Measurements from ENCODE around the gene LGR4.

LGR4 gene

GRCh38 chr11:27482793-27483192 is 10.2 kb upstream of the LGR4 start:
- no peak for DNase-seq

- no peak for DNase-seq
These were observed 9.4 kb upstream of the LGR4 start for GRCh38 chr11:27481992-27482391.

- DNase-seq: no peak
These were observed 5.2 kb upstream of the LGR4 start for GRCh38 chr11:27477831-27478230.

- no peak for DNase-seq
These were observed 4.7 kb upstream of the LGR4 start for GRCh38 chr11:27477243-27477642.

GRCh38 chr11:27475622-27476021 is 3.0 kb upstream of the LGR4 start:
- DNase-seq: no peak

GRCh38 chr11:27473017-27473406 is 422 bp upstream of the LGR4 start:
- DNase-seq: peak in 1 of 2 experiments; percentile 45

- DNase-seq: peak; percentile 51 to 54
These were observed 797 bp downstream of the LGR4 start for GRCh38 chr11:27471589-27472397.

GRCh38 chr11:27470826-27471588 is 1.6 kb downstream of the LGR4 start:
- peak in 1 of 2 experiments; percentile 53 for DNase-seq

GRCh38 chr11:27470166-27470565 is 2.4 kb downstream of the LGR4 start:
- no peak for DNase-seq

- DNase-seq: peak in 1 of 2 experiments; percentile 28
These were observed 3.4 kb downstream of the LGR4 start for GRCh38 chr11:27468995-27469695.

GRCh38 chr11:27468209-27468994 is 4.2 kb downstream of the LGR4 start:
- DNase-seq: peak in 1 of 2 experiments; percentile 23

- no peak for DNase-seq
These were observed 5.2 kb downstream of the LGR4 start for GRCh38 chr11:27467181-27467913.

GRCh38 chr11:27466363-27466762 is 6.2 kb downstream of the LGR4 start:
- no peak for DNase-seq

- peak in 1 of 2 experiments; percentile 53 for DNase-seq
These were observed 7.0 kb downstream of the LGR4 start for GRCh38 chr11:27465629-27466028.

GRCh38 chr11:27464909-27465308 is 7.7 kb downstream of the LGR4 start:
- no peak for DNase-seq

GRCh38 chr11:27464289-27464696 is 8.3 kb downstream of the LGR4 start:
- no peak for DNase-seq

- no peak for DNase-seq
These were observed 10.0 kb downstream of the LGR4 start for GRCh38 chr11:27462543-27462942.

GRCh38 chr11:27460158-27460978 is 12.2 kb downstream of the LGR4 start:
- DNase-seq: no peak

- DNase-seq: no peak
These were observed 13.4 kb downstream of the LGR4 start for GRCh38 chr11:27459191-27459590.

- DNase-seq: no peak
These were observed 14.4 kb downstream of the LGR4 start for GRCh38 chr11:27458182-27458581.

GRCh38 chr11:27456795-27457329 is 15.7 kb downstream of the LGR4 start:
- DNase-seq: peak in 1 of 2 experiments; percentile 60

Measured in NCI-H2081 (cell line).